ENCODE results near the gene IGFL4.

IGFL4 gene

GRCh38 chr19:46021531-46022041 is 19.2 kb downstream of the IGFL4 start:
- DNase-seq (ENCODE audit: insufficient read length, low spot score) (no peak), FAIRE-seq (no peak)
- no peak for TF ChIP-seq CTCF (IDR thresholded peaks at IDR 0.05; ENCODE audit: insufficient read depth, missing control alignments)

- DNase-seq (ENCODE audit: insufficient read length, low spot score): no peak
- no peak for TF ChIP-seq CTCF (IDR thresholded peaks at IDR 0.05; ENCODE audit: insufficient read depth, missing control alignments)
- no peak for FAIRE-seq
Observed at GRCh38 chr19:46020819-46021125, 20.0 kb downstream of the IGFL4 start.

- no peak for TF ChIP-seq CTCF (IDR thresholded peaks at IDR 0.05; ENCODE audit: insufficient read depth, missing control alignments)
- DNase-seq (ENCODE audit: insufficient read length, low spot score) (no peak), FAIRE-seq (no peak)
Observed at GRCh38 chr19:46019270-46019669, 21.5 kb downstream of the IGFL4 start.

GRCh38 chr19:46018729-46019251 is 22.0 kb downstream of the IGFL4 start:
- no peak for FAIRE-seq
- no peak for DNase-seq (ENCODE audit: insufficient read length, low spot score)
- TF ChIP-seq CTCF (IDR thresholded peaks at IDR 0.05; ENCODE audit: insufficient read depth, missing control alignments): no peak

GRCh38 chr19:46017874-46018675 is 22.7 kb downstream of the IGFL4 start:
- no peak for DNase-seq (ENCODE audit: insufficient read length, low spot score)
- no peak for TF ChIP-seq CTCF (IDR thresholded peaks at IDR 0.05; ENCODE audit: insufficient read depth, missing control alignments)
- no peak for FAIRE-seq

GRCh38 chr19:46017095-46017429 is 23.7 kb downstream of the IGFL4 start:
- DNase-seq (ENCODE audit: insufficient read length, low spot score) (no peak), FAIRE-seq (no peak)
- TF ChIP-seq CTCF (IDR thresholded peaks at IDR 0.05; ENCODE audit: insufficient read depth, missing control alignments): no peak

GRCh38 chr19:46016426-46017094 is 24.2 kb downstream of the IGFL4 start:
- peak; percentile 80 for DNase-seq (ENCODE audit: insufficient read length, low spot score)
- peak; percentile 66 for TF ChIP-seq CTCF (IDR thresholded peaks at IDR 0.05; ENCODE audit: insufficient read depth, missing control alignments)
- FAIRE-seq: no peak

Data from D721Med (cell line).